ENCODE measurements around the gene CCDC24. TPM values are rescaled to one million over a fixed set of nuclear protein-coding genes. Genes with fewer than 3 reads are reported as not detected.

CCDC24 gene
- total RNA-seq, 4 donors from 2014 or later, result 5.0 to 6.2 (median 5.5) TPM

DNA sequence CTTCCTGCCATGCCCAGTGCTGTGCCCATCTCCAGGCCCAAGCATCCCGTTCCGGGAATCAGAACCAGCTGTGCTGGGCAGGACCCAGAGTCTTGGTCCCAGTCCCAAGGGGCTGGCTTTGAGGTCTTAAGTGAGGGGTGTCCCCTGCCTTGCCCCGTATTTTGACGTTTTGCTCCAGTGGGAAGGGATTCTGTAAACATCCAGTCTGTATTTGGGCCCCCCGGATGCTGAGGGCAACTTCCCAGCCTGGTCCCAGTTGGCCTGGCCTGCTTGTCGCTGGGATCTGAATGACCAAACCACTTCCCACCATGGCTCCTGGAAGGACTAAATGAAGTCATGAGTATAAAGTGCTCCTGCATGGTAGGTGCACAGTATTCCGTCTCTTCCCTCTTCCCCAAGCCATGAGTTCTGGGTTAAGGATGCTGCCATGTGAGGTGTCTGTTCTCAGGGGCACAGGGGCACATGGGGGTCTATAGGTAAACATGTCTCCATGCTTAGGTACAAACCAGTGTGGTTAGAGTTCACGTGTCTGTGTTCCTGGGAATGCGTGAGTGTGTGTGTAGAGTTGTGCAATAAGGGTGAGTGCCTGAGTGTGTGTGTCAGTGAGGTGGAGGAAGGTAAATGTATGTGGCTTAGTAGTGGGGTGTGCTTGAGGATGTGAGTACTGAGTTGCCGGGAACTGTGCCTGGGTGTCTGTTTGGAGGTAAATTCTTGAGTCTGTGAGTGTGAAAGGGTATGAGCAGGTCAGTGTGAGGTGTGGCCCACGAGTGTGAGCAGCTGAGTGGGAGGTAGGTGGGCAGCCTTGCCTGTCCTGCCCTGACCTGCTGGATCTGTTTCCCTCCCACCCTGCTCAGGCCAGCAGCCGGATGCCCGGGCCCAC, 10.9 kb upstream of the CCDC24 start:
- peak overlapping the region in 1 of 2 donors; percentile 88 for H3K4me3 ChIP-seq
- no peaks in the 10 kb centered on the region for H3K27me3 ChIP-seq
- ATAC-seq, result no peak
- H3K4me1 ChIP-seq, result peaks cover 4 to 54% (median 37%) of the 10 kb centered on the region in 3 donors
- 53 to 72% methylated on average over 3 to 6 of the region's 13 CpGs for WGBS, 2 donors (ENCODE audit: low coverage in 1 of 2)
- no peaks in the 10 kb centered on the region for H3K9me3 ChIP-seq
- H3K27ac ChIP-seq, result peak overlapping the region in 3 of 4 donors; percentile 54 to 80 (median 67)
- peaks cover 0 to 57% of the 10 kb centered on the region in 2 donors for H3K36me3 ChIP-seq
- no peak for TF ChIP-seq POLR2AphosphoS5 (IDR thresholded peaks at IDR 0.05)
- TF ChIP-seq, protein P1, sequence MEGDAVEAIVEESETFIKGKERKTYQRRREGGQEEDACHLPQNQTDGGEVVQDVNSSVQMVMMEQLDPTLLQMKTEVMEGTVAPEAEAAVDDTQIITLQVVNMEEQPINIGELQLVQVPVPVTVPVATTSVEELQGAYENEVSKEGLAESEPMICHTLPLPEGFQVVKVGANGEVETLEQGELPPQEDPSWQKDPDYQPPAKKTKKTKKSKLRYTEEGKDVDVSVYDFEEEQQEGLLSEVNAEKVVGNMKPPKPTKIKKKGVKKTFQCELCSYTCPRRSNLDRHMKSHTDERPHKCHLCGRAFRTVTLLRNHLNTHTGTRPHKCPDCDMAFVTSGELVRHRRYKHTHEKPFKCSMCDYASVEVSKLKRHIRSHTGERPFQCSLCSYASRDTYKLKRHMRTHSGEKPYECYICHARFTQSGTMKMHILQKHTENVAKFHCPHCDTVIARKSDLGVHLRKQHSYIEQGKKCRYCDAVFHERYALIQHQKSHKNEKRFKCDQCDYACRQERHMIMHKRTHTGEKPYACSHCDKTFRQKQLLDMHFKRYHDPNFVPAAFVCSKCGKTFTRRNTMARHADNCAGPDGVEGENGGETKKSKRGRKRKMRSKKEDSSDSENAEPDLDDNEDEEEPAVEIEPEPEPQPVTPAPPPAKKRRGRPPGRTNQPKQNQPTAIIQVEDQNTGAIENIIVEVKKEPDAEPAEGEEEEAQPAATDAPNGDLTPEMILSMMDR (IDR thresholded peaks at IDR 0.05), result no peak
- no peak for TF ChIP-seq POLR2A (IDR thresholded peaks at IDR 0.05)
- TF ChIP-seq EP300 (IDR thresholded peaks at IDR 0.05), result no peak

GRCh38 chr1:43981135-43981491, 10.3 kb upstream of the CCDC24 start:
- H3K4me1 ChIP-seq, result peaks cover 4 to 48% (median 30%) of the 10 kb centered on the region in 3 donors
- no peaks in the 10 kb centered on the region for H3K9me3 ChIP-seq
- H3K27ac ChIP-seq, result no peak overlapping the region
- 86 to 90% methylated on average over 2 to 4 of the region's 20 CpGs for WGBS, 2 donors (ENCODE audit: low coverage in 1 of 2)
- no peak for ATAC-seq
- no peaks in the 10 kb centered on the region for H3K27me3 ChIP-seq
- H3K4me3 ChIP-seq, result no peak overlapping the region
- no peak for TF ChIP-seq EP300 (IDR thresholded peaks at IDR 0.05)
- TF ChIP-seq, protein P1 (IDR thresholded peaks at IDR 0.05), result no peak
- no peak for TF ChIP-seq POLR2AphosphoS5 (IDR thresholded peaks at IDR 0.05)
- TF ChIP-seq POLR2A (IDR thresholded peaks at IDR 0.05), result no peak
- H3K36me3 ChIP-seq, result peaks cover 0 to 62% of the 10 kb centered on the region in 2 donors

GRCh38 chr1:43981636-43982035, 9.8 kb upstream of the CCDC24 start:
- Histone ChIP-seq H3K27me3 (no peaks in the 10 kb centered on the region), H3K9me3 (no peaks in the 10 kb centered on the region), H3K36me3 (peaks cover 0 to 61% of the 10 kb centered on the region in 2 donors), H3K27ac (no peak overlapping the region), H3K4me3 (no peak overlapping the region), H3K4me1 (peaks cover 4 to 43% (median 25%) of the 10 kb centered on the region in 3 donors)
- no peak for ATAC-seq
- no peak for TF ChIP-seq POLR2AphosphoS5 (IDR thresholded peaks at IDR 0.05)
- TF ChIP-seq POLR2A (IDR thresholded peaks at IDR 0.05), result no peak
- TF ChIP-seq, protein P1 (IDR thresholded peaks at IDR 0.05), result no peak
- no peak for TF ChIP-seq EP300 (IDR thresholded peaks at IDR 0.05)
- 92 to 97% methylated on average over 2 to 10 of the region's 20 CpGs for WGBS, 2 donors (ENCODE audit: low coverage in 1 of 2)

- Histone ChIP-seq H3K36me3 (peaks cover 0 to 55% of the 10 kb centered on the region in 2 donors), H3K9me3 (no peaks in the 10 kb centered on the region), H3K4me1 (peaks cover 4 to 37% (median 19%) of the 10 kb centered on the region in 3 donors), H3K4me3 (no peak overlapping the region), H3K27me3 (no peaks in the 10 kb centered on the region), H3K27ac (no peak overlapping the region)
- 86% methylated on average over 1 of the region's 8 CpGs; no CpG with 5 or more reads in 1 of the 2 donors for WGBS, 2 donors (ENCODE audit: low coverage in 1 of 2)
- no peak for ATAC-seq
- TF ChIP-seq, protein P1 (IDR thresholded peaks at IDR 0.05), result no peak
- no peak for TF ChIP-seq EP300 (IDR thresholded peaks at IDR 0.05)
- no peak for TF ChIP-seq POLR2A (IDR thresholded peaks at IDR 0.05)
- TF ChIP-seq POLR2AphosphoS5 (IDR thresholded peaks at IDR 0.05), result no peak
Measured at GRCh38 chr1:43982241-43982640, 9.2 kb upstream of the CCDC24 start.
